Activated T-helper 1 cell treated with anti-CD3 and anti-CD28 coated beads, Interleukin-2, amount 50 U/mL, for 16 hours (primary cell): ENCODE data around the gene C19orf25.
"Not testable (repeated sequence)": the region's sequence is repeated elsewhere in the genome, so short reads cannot be mapped to it uniquely, and the experiment has no call there.

Experiments
- DNase-seq, 2 donors: peaks; one replicate each; pipeline ENCODE4 v3.0.0-alpha.2; 2020; ENCODE audit warnings: low read depth in 1 of 2, low spot score in 1 of 2

The C19orf25 gene

GRCh38 chr19:1449467-1450442 lies 29.3 kb downstream of the C19orf25 start, which contains the start of gene APC2:
TSS of gene APC2 (plus strand) at chr19:1450121. CDS start at chr19:1453002, 2,881 bp downstream.
- no peak for DNase-seq

GRCh38 chr19:1447944-1448343 lies 31.1 kb downstream of the C19orf25 start:
- DNase-seq: no peak

DNA sequence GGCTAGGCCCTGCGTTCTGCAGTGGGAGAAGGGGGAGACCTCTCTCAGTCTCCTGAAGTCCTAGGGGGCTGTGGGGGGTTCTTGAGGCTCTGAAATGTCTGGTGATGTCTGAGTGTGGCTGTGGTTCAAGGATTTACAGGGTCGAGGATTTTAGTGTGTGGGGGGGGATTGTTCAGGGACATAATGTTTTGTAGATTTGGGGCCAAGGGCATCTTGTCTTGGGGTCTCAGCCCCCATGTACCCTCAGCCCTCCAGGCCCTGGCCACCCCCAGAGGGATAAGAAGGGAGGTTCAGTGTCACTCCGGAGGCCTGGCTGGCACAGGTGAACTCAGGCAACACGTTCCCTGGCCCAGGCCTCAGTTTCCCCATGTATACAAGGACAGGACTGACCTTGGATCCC lies 31.5 kb downstream of the C19orf25 start:
- no peak for DNase-seq

- no peak for DNase-seq
These were observed 32.1 kb downstream of the C19orf25 start for GRCh38 chr19:1446713-1447481.

GRCh38 chr19:1445932-1446712 lies 32.9 kb downstream of the C19orf25 start:
- DNase-seq: no peak

- peak; percentile 48 to 61 for DNase-seq
These were observed 33.7 kb downstream of the C19orf25 start for GRCh38 chr19:1445185-1445931.

- DNase-seq: no peak
These were observed 37.2 kb downstream of the C19orf25 start for GRCh38 chr19:1441677-1442438.

DNA sequence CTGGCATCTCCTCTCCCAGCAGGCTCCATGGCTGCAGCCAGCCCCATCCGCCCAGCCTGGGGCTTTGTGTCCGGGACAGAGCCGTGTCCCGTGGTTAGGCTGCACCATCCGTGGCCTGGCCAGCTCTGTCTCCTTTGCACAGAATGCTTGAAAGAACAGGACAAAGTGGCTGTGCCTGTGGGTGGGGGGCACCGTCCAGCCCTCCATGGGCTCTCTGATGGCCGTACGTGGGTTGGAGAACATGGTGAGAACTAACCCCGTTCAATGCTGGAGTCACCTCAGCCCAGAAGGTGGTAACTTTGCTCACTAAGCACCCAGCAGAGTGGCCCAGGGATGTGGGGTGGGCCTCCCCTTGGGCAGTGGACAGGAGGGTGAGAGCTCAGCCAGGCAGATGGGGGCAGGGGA lies 38.0 kb downstream of the C19orf25 start:
- DNase-seq: no peak

DNA sequence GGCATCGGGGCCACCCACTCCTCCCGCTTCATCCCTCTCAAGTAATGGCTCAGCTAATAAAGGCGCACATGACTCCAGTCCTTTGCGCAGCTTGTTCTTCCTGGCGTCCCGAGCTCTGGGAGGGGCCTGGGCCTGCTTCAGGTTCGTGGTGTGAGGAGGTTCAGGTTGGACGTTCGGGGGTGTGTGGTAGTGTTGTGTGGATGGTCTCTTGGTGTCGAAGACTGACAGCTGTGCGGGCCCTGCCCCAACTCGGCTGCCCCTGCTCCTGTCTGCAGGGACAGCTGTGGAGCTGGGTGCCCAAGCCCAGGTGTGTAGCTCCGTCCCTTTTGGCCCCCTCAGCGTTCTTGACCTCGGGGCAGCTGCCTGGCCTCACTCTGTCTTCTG lies 38.6 kb downstream of the C19orf25 start:
- no peak for DNase-seq

DNA sequence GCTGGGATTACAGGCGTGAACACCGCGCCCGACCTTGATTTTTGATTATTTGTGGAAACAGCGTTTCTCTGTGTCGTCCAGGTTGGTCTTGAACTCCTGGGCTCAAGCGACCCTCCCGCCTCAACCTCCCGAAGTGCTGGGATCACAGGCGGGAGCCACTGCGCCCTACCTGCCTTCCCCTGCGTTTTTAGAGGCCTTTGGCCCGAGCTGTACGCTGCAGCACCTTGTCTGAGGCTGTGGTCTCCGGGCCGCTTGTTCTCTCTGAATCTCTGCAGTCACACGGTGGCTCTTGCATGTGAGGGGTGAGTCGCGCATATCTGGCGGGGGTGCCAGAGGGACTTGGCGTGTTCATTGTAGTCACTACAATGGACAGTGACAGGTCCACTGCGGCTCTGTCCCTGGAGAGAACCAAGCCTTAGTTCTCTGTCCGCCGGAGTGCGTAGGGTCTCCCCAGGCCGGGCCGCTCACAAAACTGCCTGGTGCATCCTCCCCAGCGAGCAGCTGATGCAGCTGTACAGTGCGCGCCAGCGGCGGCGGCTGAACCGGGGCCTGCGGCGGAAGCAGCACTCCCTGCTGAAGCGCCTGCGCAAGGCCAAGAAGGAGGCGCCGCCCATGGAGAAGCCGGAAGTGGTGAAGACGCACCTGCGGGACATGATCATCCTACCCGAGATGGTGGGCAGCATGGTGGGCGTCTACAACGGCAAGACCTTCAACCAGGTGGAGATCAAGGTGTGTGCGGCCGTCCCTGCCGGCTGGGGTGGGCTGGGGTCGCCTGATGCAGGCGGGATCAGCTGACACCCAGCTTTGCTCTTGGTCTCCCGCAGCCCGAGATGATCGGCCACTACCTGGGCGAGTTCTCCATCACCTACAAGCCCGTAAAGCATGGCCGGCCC lies 39.2 kb downstream of the C19orf25 start:
- not testable (repeated sequence) for DNase-seq

- no peak for DNase-seq
These were observed 40.1 kb downstream of the C19orf25 start for GRCh38 chr19:1438933-1439354.

- DNase-seq: peak; percentile 92 to 95
These were observed 40.7 kb downstream of the C19orf25 start, which contains the start of gene RPS15 for GRCh38 chr19:1438035-1438932. TSS of gene RPS15 (plus strand) at chr19:1438396. CDS start at chr19:1438426, 30 bp downstream.

DNA sequence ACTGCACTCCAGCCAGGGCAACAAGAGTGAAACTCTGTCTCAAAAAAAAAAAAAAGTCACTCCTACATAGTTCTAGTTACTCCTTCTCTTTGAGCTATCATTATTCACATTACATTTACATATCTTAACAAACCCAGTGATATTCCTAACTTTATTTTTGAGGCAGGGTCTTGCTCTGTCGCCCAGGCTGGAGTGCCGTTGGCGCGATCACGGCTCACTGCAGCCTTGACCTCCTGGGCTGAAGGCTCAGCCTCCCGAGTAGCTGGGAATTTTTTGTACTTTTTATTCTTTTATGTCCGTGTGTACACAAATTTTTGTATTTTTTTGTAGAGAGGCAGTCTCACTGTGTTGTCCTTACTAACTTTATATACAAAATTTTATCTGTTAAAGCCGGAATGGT lies 41.4 kb downstream of the C19orf25 start:
- DNase-seq: no peak

DNA sequence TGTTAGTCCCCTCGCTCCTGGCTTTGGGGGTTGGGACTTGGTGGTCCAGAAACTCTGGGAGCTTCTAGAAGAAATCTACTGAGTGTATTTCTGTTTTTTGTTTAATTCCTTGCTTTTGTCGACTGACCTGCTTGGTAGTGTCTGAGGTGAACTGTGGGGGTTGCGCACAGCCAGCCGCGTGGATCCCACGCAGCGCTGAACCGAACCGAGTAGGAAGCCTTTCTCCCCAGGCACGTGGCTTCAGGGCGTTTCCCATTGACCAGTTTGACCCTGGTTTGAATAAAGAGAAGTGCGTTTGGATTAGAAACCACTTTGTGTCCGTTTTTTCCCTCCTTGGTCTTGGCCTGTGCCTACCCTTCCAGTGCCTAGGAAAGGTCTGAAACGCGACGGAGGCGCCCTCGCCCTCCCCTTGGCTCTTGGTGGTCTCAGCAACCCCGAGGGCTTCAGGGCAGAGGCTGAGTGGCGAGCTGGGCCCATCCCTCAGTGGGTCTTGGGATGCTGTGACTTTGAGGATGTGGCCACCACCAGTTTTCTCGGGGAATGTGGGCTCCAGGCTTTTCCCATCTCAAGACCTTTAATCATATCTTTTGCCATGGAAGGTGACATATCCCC lies 43.5 kb downstream of the C19orf25 start:
- DNase-seq: no peak

DNA sequence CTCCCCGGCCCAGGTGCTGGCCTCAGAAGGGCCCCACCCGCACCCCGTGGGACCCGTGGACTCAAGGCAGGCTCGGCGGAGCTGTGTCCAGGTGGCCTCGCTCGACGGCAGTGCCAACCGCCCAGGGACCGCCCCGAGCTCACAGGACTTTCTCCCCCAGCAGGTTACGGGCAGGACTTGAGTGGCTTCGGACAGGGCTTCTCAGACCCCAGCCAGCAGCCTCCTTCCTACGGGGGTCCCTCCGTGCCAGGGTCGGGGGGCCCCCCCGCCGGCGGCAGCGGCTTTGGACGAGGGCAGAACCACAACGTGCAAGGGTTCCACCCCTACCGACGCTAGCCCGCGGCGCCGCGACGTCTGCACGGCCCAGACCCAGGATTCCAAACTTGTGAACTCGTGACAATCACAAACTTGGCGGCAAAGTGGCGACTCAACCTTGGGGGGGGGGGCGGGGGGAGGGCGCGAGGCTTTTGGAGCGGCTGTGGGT lies 44.4 kb downstream of the C19orf25 start:
- no peak for DNase-seq

DNA sequence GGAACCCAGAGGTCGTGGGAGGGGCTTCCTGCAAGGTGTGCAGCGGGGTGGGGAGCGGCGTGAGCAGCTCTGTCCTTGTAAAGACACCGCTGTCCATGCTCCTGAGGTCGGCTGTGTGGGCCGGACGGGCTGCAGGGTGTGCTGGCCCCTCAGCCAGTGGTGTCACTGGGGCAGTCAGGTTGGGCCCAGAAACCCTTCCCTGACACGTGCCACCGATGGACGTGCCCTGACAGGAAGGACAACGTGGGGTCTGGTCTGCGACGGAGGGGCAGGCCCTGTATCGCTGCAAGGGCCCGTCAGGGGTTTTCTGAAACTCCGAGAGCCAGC lies 45.0 kb downstream of the C19orf25 start:
- no peak for DNase-seq
